Measurements from ENCODE around the gene GRK4. TPM values are rescaled to one million over a fixed set of nuclear protein-coding genes. Genes with fewer than 3 reads are reported as not detected.

Gene GRK4
- total RNA-seq, 1 experiment from 2014 or later = 3.8 TPM

- H3K9ac ChIP-seq (ENCODE audit: low read length) = no peak overlapping the region
- H2AFZ ChIP-seq (ENCODE audit: low read length) = no peak overlapping the region
- no peaks in the 10 kb centered on the region for H4K20me1 ChIP-seq (ENCODE audit: insufficient read depth, low read depth, low read length)
- no peak overlapping the region for H3K27ac ChIP-seq (ENCODE audit: low read length)
- no peaks in the 10 kb centered on the region for H3K9me2 ChIP-seq (replicated peaks; ENCODE audit: insufficient read depth, low read length)
- H3K4me3 ChIP-seq (ENCODE audit: low read length) = no peak overlapping the region
- H3K36me3 ChIP-seq (ENCODE audit: insufficient read depth, low read length) = no peaks in the 10 kb centered on the region
- no peaks in the 10 kb centered on the region for H3K9me3 ChIP-seq (ENCODE audit: low read length)
- no peaks in the 10 kb centered on the region for H3K79me2 ChIP-seq (ENCODE audit: low read length)
- H3K4me2 ChIP-seq (ENCODE audit: low read depth, low read length, poor library complexity, severe bottlenecking) = no peak overlapping the region
- DNase-seq = no peak
- no peaks in the 10 kb centered on the region for H3K27me3 ChIP-seq (ENCODE audit: low read length)
- peaks cover 21% of the 10 kb centered on the region for H3K4me1 ChIP-seq (ENCODE audit: low read length)
Measured at GRCh38 chr4:3022112-3022511, 58.7 kb downstream of the GRK4 start.

GRCh38 chr4:3022651-3023050, 59.3 kb downstream of the GRK4 start:
- H3K79me2 ChIP-seq (ENCODE audit: low read length) = no peaks in the 10 kb centered on the region
- H3K9me2 ChIP-seq (replicated peaks; ENCODE audit: insufficient read depth, low read length) = no peaks in the 10 kb centered on the region
- H3K27ac ChIP-seq (ENCODE audit: low read length) = no peak overlapping the region
- peaks cover 18% of the 10 kb centered on the region for H3K4me1 ChIP-seq (ENCODE audit: low read length)
- no peaks in the 10 kb centered on the region for H4K20me1 ChIP-seq (ENCODE audit: insufficient read depth, low read depth, low read length)
- no peak overlapping the region for H3K4me3 ChIP-seq (ENCODE audit: low read length)
- H3K27me3 ChIP-seq (ENCODE audit: low read length) = no peaks in the 10 kb centered on the region
- no peak for DNase-seq
- H3K9me3 ChIP-seq (ENCODE audit: low read length) = no peaks in the 10 kb centered on the region
- no peak overlapping the region for H3K4me2 ChIP-seq (ENCODE audit: low read depth, low read length, poor library complexity, severe bottlenecking)
- no peak overlapping the region for H3K9ac ChIP-seq (ENCODE audit: low read length)
- no peaks in the 10 kb centered on the region for H3K36me3 ChIP-seq (ENCODE audit: insufficient read depth, low read length)
- H2AFZ ChIP-seq (ENCODE audit: low read length) = no peak overlapping the region

GRCh38 chr4:3025881-3026280, 62.5 kb downstream of the GRK4 start:
- no peak overlapping the region for H3K9ac ChIP-seq (ENCODE audit: low read length)
- no peaks in the 10 kb centered on the region for H3K4me1 ChIP-seq (ENCODE audit: low read length)
- no peaks in the 10 kb centered on the region for H3K27me3 ChIP-seq (ENCODE audit: low read length)
- no peak for DNase-seq
- no peak overlapping the region for H3K4me3 ChIP-seq (ENCODE audit: low read length)
- H3K9me3 ChIP-seq (ENCODE audit: low read length) = no peaks in the 10 kb centered on the region
- no peaks in the 10 kb centered on the region for H3K36me3 ChIP-seq (ENCODE audit: insufficient read depth, low read length)
- H3K4me2 ChIP-seq (ENCODE audit: low read depth, low read length, poor library complexity, severe bottlenecking) = no peak overlapping the region
- no peaks in the 10 kb centered on the region for H3K9me2 ChIP-seq (replicated peaks; ENCODE audit: insufficient read depth, low read length)
- no peaks in the 10 kb centered on the region for H3K79me2 ChIP-seq (ENCODE audit: low read length)
- H2AFZ ChIP-seq (ENCODE audit: low read length) = no peak overlapping the region
- no peak overlapping the region for H3K27ac ChIP-seq (ENCODE audit: low read length)
- no peaks in the 10 kb centered on the region for H4K20me1 ChIP-seq (ENCODE audit: insufficient read depth, low read depth, low read length)

- Histone ChIP-seq H3K9me2 (replicated peaks; ENCODE audit: insufficient read depth, low read length) (no peaks in the 10 kb centered on the region), H3K4me2 (ENCODE audit: low read depth, low read length, poor library complexity, severe bottlenecking) (no peak overlapping the region), H4K20me1 (ENCODE audit: insufficient read depth, low read depth, low read length) (no peaks in the 10 kb centered on the region), H3K27me3 (ENCODE audit: low read length) (no peaks in the 10 kb centered on the region), H3K4me1 (ENCODE audit: low read length) (no peaks in the 10 kb centered on the region), H3K79me2 (ENCODE audit: low read length) (no peaks in the 10 kb centered on the region), H3K9me3 (ENCODE audit: low read length) (no peaks in the 10 kb centered on the region), H3K27ac (ENCODE audit: low read length) (no peak overlapping the region), H3K9ac (ENCODE audit: low read length) (no peak overlapping the region), H2AFZ (ENCODE audit: low read length) (no peak overlapping the region), H3K36me3 (ENCODE audit: insufficient read depth, low read length) (no peaks in the 10 kb centered on the region), H3K4me3 (ENCODE audit: low read length) (no peak overlapping the region)
- no peak for DNase-seq
Measured at GRCh38 chr4:3026540-3026939, 63.2 kb downstream of the GRK4 start.

- H3K9me2 ChIP-seq (replicated peaks; ENCODE audit: insufficient read depth, low read length) = no peaks in the 10 kb centered on the region
- no peaks in the 10 kb centered on the region for H3K27me3 ChIP-seq (ENCODE audit: low read length)
- H2AFZ ChIP-seq (ENCODE audit: low read length) = no peak overlapping the region
- DNase-seq = no peak
- H3K4me1 ChIP-seq (ENCODE audit: low read length) = no peaks in the 10 kb centered on the region
- H4K20me1 ChIP-seq (ENCODE audit: insufficient read depth, low read depth, low read length) = no peaks in the 10 kb centered on the region
- H3K79me2 ChIP-seq (ENCODE audit: low read length) = no peaks in the 10 kb centered on the region
- no peak overlapping the region for H3K9ac ChIP-seq (ENCODE audit: low read length)
- no peak overlapping the region for H3K4me2 ChIP-seq (ENCODE audit: low read depth, low read length, poor library complexity, severe bottlenecking)
- H3K9me3 ChIP-seq (ENCODE audit: low read length) = no peaks in the 10 kb centered on the region
- H3K36me3 ChIP-seq (ENCODE audit: insufficient read depth, low read length) = no peaks in the 10 kb centered on the region
- H3K4me3 ChIP-seq (ENCODE audit: low read length) = no peak overlapping the region
- H3K27ac ChIP-seq (ENCODE audit: low read length) = no peak overlapping the region
Measured at GRCh38 chr4:3029464-3029863, 66.1 kb downstream of the GRK4 start.

GRCh38 chr4:3030566-3031356, 67.4 kb downstream of the GRK4 start:
- H3K4me2 ChIP-seq (ENCODE audit: low read depth, low read length, poor library complexity, severe bottlenecking) = no peak overlapping the region
- H3K27me3 ChIP-seq (ENCODE audit: low read length) = no peaks in the 10 kb centered on the region
- no peaks in the 10 kb centered on the region for H4K20me1 ChIP-seq (ENCODE audit: insufficient read depth, low read depth, low read length)
- no peaks in the 10 kb centered on the region for H3K79me2 ChIP-seq (ENCODE audit: low read length)
- no peak overlapping the region for H3K27ac ChIP-seq (ENCODE audit: low read length)
- H3K4me3 ChIP-seq (ENCODE audit: low read length) = no peak overlapping the region
- no peak overlapping the region for H3K9ac ChIP-seq (ENCODE audit: low read length)
- DNase-seq = no peak
- no peaks in the 10 kb centered on the region for H3K4me1 ChIP-seq (ENCODE audit: low read length)
- no peaks in the 10 kb centered on the region for H3K9me2 ChIP-seq (replicated peaks; ENCODE audit: insufficient read depth, low read length)
- H3K36me3 ChIP-seq (ENCODE audit: insufficient read depth, low read length) = no peaks in the 10 kb centered on the region
- H3K9me3 ChIP-seq (ENCODE audit: low read length) = no peaks in the 10 kb centered on the region
- no peak overlapping the region for H2AFZ ChIP-seq (ENCODE audit: low read length)

- Histone ChIP-seq H2AFZ (ENCODE audit: low read length) (no peak overlapping the region), H3K27ac (ENCODE audit: low read length) (no peak overlapping the region), H3K9me3 (ENCODE audit: low read length) (no peaks in the 10 kb centered on the region), H3K4me1 (ENCODE audit: low read length) (no peaks in the 10 kb centered on the region), H3K4me3 (ENCODE audit: low read length) (no peak overlapping the region), H3K36me3 (ENCODE audit: insufficient read depth, low read length) (no peaks in the 10 kb centered on the region), H3K9ac (ENCODE audit: low read length) (no peak overlapping the region), H3K79me2 (ENCODE audit: low read length) (no peaks in the 10 kb centered on the region), H3K9me2 (replicated peaks; ENCODE audit: insufficient read depth, low read length) (no peaks in the 10 kb centered on the region), H3K27me3 (ENCODE audit: low read length) (no peaks in the 10 kb centered on the region), H4K20me1 (ENCODE audit: insufficient read depth, low read depth, low read length) (no peaks in the 10 kb centered on the region), H3K4me2 (ENCODE audit: low read depth, low read length, poor library complexity, severe bottlenecking) (no peak overlapping the region)
- no peak for DNase-seq
Measured at GRCh38 chr4:3031357-3032082, 68.1 kb downstream of the GRK4 start.

GRCh38 chr4:3034231-3034630, 70.9 kb downstream of the GRK4 start:
- Histone ChIP-seq H3K9me2 (replicated peaks; ENCODE audit: insufficient read depth, low read length) (no peaks in the 10 kb centered on the region), H4K20me1 (ENCODE audit: insufficient read depth, low read depth, low read length) (no peaks in the 10 kb centered on the region), H2AFZ (ENCODE audit: low read length) (no peak overlapping the region), H3K36me3 (ENCODE audit: insufficient read depth, low read length) (no peaks in the 10 kb centered on the region), H3K27me3 (ENCODE audit: low read length) (no peaks in the 10 kb centered on the region), H3K4me2 (ENCODE audit: low read depth, low read length, poor library complexity, severe bottlenecking) (no peak overlapping the region), H3K79me2 (ENCODE audit: low read length) (no peaks in the 10 kb centered on the region), H3K4me3 (ENCODE audit: low read length) (no peak overlapping the region), H3K9me3 (ENCODE audit: low read length) (no peaks in the 10 kb centered on the region), H3K27ac (ENCODE audit: low read length) (no peak overlapping the region), H3K9ac (ENCODE audit: low read length) (no peak overlapping the region), H3K4me1 (ENCODE audit: low read length) (peaks cover 2% of the 10 kb centered on the region; the same call in 1 of the 2 replicates)
- DNase-seq = no peak
